NCI-H2171 (cell line): ENCODE results near the gene PTPRD.

Source experiments
- DNase-seq: peaks from one replicate; lab custom pipeline; 2025; lab: John Stamatoyannopoulos, UW

PTPRD gene

DNA sequence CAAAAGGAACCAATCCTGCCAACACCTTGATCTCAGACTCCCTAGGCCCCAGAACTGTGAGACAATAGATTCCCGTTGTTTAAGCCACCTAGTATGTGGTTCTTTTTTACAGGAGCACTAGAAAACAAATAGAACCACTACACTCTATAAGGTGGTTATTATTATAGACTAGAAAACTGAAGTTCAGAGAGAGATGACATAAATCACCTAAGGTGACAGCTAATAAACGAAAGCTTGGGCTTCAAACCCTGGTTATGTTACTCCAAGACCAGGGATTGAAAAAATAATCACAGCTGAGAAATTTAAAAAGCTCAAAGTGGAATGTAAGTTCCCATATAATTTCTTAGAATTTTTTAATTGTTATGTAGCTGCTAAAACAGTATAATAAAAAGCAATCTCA is 2097.1 kb downstream of the PTPRD start:
- no peak for DNase-seq

DNA sequence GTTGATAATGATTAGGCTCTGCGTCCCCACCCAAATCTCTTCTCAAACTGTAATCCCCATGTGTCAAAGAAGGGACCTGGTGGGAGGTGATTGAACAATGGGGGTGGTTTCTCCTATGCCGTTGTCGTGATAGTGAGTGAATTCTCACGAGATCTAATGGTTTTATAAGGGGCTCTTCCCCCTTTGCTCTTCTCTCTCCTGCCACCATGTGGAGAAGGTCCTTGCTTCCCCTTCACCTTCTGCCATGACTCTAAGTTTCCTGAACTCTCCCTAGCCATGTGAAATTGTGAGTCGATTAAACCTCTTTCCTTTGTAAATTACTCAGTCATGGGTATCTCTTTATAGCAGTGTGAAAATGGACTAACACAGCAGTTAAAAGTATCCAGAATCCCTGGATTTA is 2098.0 kb downstream of the PTPRD start:
- DNase-seq: no peak

DNA sequence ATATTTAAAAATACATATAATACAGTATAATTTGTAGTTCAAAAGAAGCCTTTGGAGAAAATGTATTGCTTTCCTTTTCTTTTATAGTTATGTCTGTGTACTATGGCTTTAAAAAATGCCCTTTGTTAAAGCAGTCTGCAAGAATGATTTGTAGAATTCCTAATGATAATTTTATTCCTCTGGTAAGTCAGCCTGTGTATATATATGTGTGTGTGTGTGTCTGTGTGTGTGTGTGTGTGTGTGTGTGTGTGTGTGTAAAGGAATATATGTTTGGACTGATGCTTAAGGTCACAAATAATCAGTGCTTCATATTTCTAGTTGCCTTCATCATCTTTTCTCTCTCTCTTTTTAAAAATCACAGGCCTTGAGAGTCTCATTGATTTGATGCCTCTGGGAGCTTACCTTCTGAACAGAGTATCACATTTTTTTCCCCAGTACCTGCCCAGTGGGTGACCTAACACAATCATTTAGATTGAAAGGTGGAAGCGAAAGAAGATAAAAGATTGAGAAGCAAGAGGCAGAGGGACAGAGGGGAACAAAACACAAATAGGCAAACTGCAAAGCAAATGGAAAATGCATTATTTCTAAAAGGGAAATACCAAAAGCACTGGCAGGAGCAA is 2104.0 kb downstream of the PTPRD start:
- DNase-seq: no peak

DNA sequence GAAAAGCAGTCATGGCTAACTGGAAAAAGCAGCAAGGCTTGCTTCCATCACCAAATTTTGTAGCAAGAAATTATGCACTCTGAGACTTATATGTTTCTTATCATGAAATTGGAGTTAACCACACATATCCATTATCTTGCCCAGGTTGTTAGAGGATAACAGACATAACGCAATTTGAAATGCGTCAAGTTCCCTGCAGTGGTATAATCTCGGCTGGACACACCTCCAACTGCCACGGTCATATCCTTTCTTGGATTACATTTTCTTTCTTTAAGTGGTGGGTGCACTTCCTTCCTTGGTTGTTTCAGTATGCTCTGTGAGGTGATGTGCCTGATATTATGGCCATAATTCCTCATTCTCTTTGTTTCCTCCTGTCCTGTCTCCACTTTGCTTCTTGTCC is 2118.2 kb downstream of the PTPRD start:
- no peak for DNase-seq

DNA sequence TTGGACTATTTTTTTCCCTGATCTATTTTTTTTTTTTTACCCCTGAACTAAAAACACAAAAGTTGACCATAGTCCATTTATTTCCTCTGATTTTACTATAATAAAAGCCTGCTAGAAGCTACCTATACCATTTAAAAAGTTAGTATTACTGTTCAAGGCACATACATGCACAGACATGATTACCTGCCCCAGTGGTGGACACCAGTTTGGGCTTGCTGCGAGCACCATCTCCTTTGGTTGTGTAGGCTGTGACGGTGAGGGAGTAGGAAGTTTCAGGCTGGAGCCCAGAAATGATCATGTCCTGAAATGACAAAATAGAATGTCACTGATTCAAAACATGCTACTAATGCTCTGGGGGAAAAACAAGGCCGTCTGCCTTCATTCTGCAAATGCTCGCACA is 2120.1 kb downstream of the PTPRD start:
- no peak for DNase-seq

DNA sequence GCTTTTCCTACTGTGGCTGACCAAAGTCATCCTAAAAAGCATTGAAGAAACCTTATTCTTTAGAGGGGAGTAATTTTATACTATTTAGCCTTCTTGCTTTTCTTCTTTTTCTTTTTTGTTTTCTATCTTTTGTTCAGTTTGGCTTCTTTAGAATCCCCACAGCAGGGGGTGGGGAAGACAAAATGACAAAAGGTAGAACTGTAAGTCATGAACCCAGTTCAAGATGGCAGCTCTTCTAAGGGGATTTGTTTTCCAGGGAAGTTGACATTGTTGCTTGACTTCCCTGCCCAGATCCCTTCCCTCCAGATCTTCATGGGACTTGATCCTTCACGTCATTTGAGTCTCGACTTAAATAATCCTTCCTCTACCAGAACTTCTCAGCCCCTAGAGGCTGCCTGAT is 2120.8 kb downstream of the PTPRD start:
- no peak for DNase-seq

DNA sequence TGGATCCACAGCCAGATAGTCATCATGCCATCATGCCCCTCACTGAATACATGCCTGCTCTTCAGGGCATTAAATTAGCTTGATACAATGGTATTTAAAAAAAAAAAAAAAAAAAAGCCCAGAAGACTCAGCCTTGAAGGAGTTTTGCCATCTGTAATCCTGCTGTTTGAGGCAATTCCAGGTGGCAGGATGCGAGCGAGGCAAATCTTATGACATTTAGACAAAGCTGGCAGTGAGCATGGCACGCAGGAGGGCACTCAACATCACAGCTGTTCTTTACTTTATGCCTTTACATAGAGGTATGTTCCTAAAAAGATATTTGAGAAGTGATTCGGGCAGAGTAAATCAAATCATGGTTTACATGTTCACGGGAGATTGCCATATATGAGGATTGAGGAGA is 2121.2 kb downstream of the PTPRD start:
- DNase-seq: peak; percentile 54

DNA sequence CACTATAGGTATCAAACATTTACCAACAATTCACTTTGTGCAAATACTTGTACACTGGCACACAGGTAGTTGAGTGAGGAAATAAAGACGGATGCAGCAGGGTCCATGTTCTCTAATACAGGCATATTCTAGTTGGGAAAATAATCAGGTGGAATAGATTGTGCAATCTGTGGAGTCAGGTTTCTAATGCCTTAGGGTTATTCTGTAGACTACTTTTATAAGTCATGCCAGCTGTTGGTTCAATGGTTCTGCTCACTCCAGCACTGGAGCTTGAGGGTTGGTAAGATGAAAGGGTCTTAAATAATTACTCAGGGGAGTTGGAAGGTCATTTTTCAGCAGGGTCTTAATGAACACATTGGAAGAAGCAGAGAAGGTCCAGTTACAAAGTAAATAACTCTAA is 2123.0 kb downstream of the PTPRD start:
- peak; percentile 1 for DNase-seq

DNA sequence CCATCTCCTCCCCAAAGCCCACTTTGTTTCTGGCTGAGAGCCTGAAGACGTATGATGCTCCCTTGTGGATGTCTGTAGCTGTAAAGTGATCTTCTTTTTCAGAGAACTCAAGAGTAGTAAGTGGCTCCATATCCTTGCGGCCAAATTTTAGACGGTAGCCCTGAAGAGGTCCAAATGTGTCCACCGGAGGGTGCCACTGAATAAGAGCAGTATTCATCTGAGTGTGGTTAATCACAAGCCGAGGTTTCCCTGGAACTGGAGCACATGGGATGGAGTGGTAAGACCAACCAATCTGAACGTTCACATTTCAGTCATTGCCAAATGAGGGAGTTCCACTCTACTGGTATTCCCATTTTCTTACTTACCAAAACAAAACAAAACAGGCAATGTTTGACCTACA is 2126.7 kb downstream of the PTPRD start:
- DNase-seq: no peak

DNA sequence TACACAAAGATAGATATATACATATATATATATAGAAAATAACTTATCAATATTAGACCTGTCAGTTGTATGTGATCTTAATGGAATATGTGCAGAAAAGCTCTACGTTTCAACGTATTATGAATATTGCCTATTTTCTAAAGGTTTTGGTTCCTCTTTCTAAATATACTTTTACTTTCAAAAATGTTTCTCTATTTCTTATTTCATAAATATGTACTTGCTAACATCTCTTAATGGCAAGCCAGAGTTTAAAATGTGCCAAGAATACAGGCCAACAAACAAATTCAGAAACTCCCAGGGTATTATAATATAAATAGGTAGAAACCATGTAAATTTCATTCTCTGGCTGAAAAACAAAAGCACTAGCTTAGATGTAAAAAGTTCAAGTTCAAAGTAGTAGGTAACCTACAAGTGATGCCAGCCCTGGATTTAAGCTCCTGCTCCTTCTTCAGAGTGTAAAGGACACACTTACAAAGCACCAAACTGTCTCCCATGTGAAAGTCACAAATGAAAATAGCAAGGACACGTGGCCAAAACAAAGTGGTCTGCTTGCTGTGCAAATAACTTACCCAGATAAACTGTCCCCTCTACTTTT is 2128.1 kb downstream of the PTPRD start:
- no peak for DNase-seq

DNA sequence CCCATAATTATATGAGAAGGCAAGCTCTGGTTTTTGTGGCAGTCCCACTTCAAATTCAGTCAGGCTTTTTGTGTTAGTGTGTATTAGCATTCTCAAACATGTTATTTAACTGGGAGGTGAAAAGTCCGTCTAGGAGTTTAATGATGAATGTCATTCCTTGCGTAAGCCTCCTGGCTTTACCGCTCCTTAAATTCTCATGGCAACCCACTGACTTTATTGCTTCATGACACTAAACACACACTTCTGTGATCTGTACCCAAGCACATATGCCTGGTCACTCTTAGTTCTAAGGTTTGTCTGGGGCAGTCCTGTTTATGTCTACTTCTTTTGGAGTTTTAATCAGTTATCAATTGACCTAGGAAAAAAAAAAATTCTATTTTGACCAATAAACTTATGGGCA is 2135.4 kb downstream of the PTPRD start:
- no peak for DNase-seq

DNA sequence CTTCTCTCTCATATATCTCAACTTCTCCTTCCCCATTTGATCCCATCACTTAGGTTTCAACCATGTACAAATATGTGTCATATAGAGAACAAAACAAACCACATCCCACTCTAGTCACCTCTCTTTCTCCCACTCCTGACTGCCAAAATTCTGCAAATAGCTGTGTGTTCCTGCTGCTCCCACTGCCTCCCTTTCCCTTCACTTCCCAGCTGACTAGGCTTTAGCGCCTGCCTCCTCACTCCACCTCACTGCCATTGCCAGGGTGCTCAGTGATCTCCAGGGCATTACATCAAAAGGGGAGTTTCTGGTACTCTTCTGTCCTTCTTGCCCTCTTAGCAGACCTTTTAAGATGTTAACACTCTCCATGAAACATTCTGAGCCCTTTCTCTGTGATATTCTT is 2137.9 kb downstream of the PTPRD start:
- DNase-seq: no peak

DNA sequence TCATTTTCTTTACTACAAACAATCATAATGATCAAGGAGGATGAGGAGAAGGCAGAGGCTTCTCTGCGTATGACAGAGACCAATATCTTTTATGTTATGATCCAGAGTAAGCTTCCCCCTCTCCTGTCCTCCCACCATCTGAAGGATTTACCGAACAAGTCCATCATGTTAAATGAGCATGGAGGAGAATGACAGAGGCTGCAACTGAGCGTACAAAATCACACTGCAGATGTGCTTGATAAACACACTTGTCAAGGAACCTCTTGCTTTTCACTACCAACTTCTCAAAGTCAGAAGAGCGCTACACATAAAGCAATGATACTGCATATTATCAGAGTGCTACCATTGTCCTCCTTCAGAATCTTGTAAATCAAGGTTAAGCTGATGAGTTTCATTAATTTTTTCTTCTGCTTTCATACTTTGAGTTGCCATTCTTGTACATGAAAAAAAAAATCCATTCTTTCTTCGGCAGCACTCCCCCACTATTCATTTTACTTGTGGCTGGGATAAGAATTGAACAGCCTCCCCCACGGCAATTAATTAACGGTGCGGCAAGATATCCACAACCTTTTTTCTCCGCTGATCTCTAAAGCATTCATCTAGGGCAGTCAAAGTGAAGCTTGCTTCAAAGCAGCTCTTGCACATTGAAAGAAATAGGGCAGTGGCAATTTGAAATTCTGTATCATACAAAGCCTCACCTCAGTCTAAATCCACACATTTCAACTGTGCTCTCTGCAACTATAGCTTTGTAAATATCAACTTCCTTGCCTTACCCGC is 2139.4 kb downstream of the PTPRD start:
- no peak for DNase-seq

DNA sequence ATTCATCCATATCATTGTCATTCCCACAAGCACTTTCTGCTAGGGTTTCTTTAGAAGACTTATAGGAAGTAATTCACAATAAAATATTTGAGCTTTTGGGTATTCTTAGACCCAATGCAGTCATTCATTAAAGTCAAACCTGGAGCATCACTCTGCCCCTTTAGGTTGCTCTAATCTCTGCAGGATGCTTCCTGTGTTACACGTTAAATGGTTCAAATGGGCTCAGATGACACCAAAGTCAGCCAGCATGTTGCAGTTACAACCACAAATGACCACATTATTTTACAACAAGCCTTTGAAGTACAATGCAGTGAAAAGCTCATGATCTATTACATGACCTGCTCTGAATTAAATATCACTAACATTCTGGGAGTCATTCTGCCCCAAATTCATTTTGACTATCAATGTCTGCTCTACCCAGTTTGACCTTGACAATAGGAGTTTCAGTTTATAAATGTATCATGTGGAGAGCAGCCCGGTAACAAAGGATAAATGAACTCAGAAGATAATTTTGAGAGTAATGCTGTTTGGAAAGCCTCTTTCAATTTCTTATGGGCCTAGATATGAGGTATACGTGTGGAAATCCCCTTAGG is 2144.7 kb downstream of the PTPRD start:
- DNase-seq: no peak

DNA sequence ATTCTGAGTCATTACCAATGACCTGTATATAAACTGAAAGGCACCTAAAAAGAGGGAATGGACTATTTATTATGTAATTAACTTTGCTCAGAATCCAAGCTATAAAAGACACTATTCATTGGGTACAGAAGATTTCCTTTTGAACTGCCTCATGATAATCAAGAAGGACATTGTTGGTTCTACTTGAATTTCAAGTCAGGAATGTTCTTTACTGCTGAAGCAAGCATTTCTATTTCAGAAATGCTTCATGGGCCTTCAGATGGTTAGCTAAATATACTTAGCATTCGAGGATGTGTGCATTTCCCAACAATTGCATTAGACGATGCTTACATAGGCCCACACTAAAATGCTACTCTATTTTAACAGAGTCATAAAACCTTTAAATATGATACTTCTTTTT is 2155.0 kb downstream of the PTPRD start:
- DNase-seq: no peak

DNA sequence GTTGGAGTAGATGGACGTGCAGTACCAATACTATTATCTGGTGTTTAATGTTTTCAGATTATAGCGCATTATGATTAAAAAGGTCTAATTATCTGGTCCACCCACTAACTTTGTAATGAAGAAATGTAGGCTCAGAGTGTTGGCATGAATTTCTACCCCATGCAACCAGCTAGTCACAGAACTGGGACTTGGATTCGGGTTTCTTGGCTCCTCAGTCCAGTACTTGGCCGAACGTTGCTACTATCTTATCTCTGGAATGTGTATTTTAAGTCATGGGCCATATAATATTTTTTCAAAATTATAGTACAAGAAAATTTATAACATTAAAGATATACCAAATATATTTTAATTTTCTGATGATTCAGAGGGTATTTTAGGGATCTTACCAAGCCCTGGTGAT is 2155.7 kb downstream of the PTPRD start:
- DNase-seq: no peak

DNA sequence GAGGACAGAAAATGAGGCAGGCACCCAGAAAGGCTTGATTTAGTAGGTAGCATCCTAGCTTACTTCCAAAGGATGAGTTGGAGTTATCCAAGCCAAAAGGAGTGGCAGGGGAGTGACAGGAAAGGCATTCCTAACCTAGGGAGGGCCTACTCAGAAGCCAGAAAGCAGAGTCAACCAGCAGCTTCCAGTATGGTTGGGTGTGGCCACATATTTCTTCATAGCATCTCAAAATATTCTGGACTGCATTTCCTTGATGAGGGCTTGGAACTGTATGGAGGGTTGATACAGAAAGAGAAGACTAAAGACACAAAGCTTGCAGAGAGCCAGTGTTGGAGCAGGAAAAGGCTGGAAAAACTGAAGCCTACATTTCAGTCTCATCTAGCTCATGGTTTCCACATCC is 2156.5 kb downstream of the PTPRD start:
- no peak for DNase-seq

DNA sequence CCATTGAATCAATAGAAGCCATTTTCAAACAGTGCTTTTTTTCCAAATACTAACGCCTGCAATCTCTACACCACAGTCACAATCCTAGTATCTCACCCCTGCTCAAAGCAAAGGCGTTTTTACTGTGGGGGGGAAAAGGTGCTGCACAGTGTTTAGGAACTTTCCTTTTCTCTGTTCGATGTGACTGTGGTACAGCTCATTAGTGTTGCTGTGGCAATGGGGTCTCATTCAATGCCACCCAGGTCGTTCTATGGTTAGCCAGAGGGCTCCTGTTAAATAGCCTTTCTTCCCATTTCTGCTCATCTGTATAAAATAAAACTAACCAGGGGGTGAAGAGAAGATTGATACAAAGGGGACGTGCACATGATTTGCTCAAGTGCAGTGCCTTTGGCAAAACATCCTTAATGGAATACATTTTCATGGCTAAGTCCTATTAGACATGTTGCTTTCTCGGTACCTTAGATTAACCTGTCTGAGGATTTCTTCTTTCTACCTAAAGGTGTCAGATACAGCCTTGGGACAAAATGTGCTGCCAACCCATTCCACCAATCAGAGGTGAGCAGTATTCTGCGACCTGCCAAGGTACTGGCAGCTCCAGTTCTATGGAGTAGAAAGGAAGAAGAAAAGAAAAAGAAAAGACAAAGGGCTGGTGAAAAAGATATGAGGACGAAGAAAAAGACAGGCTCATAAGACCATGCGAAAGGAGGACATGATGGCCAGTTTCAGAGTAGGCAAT is 2161.8 kb downstream of the PTPRD start:
- DNase-seq: no peak

DNA sequence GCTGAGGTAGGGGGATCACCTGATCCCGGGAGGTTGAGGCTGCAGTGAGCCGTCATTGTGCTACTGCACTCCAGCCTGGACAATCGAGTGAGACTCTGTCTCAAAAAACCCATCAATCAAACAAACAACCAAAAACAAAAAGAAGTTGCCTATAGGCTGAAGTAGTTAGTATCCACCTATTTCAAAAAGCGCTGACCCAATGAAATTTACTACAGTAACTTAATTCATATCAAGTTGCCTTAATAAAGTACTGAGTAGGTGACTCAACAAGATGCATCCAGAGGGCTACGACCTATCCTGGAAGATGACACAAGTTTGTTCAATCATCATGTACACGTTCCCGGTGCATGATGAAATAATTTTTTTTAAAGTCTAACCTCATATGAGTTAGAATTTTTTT is 2164.6 kb downstream of the PTPRD start:
- DNase-seq: no peak

DNA sequence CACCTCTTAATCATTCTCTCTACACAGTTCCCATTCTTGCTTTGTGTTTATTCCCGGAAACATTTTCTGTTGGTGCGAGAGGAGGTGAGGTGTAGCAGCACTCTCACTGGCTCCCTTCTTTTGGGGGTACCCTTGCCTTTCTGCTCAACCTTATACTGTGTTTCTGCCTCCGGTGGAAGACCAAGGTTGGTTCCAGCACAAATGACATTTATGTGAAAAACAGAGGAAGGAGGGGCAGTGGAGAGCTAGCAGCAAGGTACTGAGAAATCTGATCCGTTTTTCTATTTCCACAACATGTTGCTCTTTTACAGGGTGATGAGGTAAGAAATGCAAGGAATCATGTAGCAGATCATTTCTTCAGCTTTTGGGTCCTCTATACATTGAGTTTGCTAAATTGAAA is 2165.2 kb downstream of the PTPRD start:
- peak; percentile 2 for DNase-seq

DNA sequence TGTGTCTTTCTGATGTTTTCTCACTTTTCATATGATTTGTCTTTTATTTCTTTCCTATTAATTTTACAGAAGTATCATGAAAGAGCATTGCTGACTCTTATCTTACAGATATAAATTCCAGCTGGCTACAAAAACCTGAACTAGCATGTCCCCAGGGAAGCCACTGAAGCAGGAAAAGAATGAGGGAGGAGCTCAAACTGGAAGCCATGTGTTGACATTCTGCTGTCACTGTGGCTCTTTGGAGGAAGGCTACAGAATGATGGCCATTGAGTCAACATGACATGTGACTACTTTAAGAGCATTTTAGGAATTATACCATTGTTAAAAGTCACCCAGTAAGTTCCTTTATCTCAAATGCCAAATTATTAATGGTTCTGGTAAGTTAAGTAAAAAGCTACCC is 2174.9 kb downstream of the PTPRD start:
- DNase-seq: peak; percentile 21

DNA sequence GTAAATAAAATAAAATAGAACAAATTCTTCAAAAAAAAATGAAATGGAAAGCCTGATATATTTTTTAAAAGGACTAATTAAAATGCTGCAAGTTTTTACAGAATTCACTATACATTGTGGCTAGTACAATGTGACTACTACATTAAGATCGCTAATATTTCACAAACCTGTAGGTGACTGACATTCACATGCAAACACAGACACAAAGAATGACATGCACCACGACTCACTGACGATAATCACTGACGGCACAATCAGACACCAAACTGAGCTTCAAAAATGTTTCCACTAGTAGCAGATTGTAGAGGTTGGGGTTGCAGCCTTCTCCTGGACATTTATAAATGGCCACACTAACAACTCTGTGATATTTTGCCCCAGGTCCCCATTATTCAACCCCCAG is 2175.5 kb downstream of the PTPRD start:
- DNase-seq: no peak

DNA sequence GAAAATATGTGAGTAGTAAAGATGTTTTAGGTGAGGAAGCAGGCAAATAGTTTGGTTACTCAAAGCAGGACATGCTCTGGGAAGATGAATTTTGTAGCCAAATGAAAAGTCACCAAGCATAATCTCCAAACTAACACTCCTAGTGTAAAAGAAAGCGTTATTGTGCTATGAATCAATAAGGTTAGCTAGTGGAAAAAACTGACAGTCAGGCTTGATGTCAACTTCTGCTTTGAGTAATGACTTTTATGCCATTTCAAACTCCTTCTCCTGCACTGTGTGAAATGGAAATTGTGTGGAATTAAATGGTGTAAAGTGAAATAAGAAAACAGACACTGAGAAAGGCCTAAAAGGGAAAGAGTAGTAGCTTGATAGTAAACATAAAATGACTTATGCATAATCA is 2176.0 kb downstream of the PTPRD start:
- no peak for DNase-seq
